Measurements from ENCODE around the gene MAB21L2.

Gene MAB21L2

DNA sequence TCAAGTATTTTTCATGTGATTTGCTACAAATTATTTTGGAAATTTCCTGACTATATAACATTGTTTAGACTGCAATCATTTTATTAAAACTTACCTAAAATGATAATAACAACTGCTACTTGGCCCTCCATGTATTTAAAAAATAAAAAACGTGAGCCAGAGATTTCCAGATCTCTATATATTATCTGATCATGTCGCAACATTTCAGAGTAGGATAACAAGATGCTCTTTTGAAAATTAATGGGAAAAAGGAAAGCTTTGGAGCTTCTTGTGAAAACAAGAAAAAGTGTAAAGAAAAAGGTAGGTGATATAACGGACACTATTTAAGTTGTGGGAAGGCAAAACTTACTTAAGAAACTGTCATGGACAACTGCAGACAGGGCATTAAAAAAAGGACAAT is 14.9 kb upstream of the MAB21L2 start:
- ChIA-PET POLR2A (no interaction called here), CTCF (no interaction called here)
- no peak overlapping the region for H3K4me3 ChIP-seq (ENCODE audit: low read depth, low read length)
- no peak for DNase-seq (ENCODE audit: low read depth, low spot score)
- TF ChIP-seq, protein P1, sequence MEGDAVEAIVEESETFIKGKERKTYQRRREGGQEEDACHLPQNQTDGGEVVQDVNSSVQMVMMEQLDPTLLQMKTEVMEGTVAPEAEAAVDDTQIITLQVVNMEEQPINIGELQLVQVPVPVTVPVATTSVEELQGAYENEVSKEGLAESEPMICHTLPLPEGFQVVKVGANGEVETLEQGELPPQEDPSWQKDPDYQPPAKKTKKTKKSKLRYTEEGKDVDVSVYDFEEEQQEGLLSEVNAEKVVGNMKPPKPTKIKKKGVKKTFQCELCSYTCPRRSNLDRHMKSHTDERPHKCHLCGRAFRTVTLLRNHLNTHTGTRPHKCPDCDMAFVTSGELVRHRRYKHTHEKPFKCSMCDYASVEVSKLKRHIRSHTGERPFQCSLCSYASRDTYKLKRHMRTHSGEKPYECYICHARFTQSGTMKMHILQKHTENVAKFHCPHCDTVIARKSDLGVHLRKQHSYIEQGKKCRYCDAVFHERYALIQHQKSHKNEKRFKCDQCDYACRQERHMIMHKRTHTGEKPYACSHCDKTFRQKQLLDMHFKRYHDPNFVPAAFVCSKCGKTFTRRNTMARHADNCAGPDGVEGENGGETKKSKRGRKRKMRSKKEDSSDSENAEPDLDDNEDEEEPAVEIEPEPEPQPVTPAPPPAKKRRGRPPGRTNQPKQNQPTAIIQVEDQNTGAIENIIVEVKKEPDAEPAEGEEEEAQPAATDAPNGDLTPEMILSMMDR (IDR thresholded peaks at IDR 0.05; ENCODE audit: insufficient read depth, low read length, missing control alignments) = no peak

DNA sequence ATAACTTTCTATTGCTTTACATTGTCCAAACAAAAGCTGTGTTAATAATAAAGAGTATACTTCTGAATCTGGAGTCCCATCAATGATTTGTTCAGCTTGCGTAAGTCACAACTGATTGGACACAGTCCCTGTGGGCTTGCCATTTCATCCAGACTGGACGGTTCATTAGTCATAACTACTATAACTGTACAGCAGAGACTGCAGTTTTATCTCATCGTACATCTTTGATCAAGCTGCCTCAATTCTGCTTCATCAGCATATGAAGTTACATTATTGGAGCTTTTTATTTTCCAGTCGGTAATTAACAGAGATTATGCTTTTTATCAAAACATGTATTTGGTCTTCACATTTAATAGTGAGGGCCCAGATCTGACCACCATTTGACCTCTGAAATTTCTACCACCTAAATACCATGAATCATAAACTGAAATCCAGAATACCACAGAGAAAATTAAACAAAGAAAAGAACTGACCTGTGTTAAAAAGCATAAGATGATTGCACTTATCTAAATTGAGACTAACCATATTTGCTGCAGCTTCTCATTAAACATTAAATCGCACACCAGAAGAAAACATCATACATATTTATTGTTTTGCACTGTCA is 12.5 kb upstream of the MAB21L2 start:
- TF ChIP-seq, protein P1 (IDR thresholded peaks at IDR 0.05; ENCODE audit: insufficient read depth, low read length, missing control alignments) = no peak
- no peak for DNase-seq (ENCODE audit: low read depth, low spot score)
- no peak overlapping the region for H3K4me3 ChIP-seq (ENCODE audit: low read depth, low read length)
- CTCF ChIA-PET = interaction anchor here (1.4 to 1.5 kb wide), 2 partner anchors 10 to 297 kb away, joined by 4 read pairs; no protein-coding TSS in a partner anchor
- POLR2A ChIA-PET = no interaction called here

DNA sequence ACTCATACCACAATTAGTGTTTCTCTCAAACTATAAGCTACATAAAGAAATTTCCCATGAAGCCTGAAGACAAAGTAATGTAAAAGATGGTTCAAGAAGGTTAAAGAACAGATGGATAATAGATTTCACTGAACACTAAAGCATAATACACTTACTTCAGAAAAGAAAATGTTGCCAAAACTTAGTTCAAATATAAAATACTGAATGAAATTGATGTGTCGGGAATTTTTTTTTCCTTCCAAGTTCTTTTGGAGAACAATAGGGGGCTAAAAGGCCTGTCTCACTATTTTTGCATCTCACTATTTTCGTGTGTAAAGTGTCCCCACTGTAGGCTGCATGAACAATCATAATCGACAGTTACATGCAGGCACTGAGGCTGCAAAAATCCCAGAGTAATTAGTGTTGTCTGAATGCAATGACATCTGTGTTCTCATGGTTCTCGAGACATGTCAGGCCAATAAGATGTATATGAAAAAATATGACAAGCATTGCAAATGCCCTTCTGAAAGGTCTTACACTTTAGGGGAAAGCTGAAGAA is 11.9 kb upstream of the MAB21L2 start:
- CTCF ChIA-PET = interaction anchor here (1.4 to 1.5 kb wide), 2 partner anchors 9 to 297 kb away, joined by 4 read pairs; no protein-coding TSS in a partner anchor

DNA sequence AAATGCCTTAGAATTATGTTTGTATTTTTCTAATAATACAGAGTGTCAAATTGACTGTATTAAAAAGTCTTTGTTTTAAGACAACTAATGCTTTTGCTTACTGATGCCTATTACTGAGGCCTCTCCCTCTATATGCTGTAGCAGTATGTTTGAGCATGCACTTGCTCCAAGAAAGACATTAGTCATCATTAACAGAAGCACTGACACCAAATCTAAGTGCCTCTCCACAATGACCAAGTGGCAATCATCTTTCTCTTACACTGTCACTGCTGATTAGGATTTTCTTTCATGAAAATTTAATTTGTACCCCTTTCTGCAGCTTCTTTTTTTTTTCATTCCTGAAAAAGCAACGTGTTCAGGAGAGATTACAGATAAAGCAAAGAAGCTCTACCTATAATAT is 11.1 kb upstream of the MAB21L2 start:
- TF ChIP-seq, protein P1 (IDR thresholded peaks at IDR 0.05; ENCODE audit: insufficient read depth, low read length, missing control alignments) = no peak
- H3K4me3 ChIP-seq (ENCODE audit: low read depth, low read length) = no peak overlapping the region
- DNase-seq (ENCODE audit: low read depth, low spot score) = no peak
- POLR2A ChIA-PET = no interaction called here
- CTCF ChIA-PET = no interaction called here

More for the DNA sequence above, 11.9 kb upstream of the MAB21L2 start:
- POLR2A ChIA-PET = no interaction called here
- no peak for DNase-seq (ENCODE audit: low read depth, low spot score)
- TF ChIP-seq, protein P1 (IDR thresholded peaks at IDR 0.05; ENCODE audit: insufficient read depth, low read length, missing control alignments) = no peak
- no peak overlapping the region for H3K4me3 ChIP-seq (ENCODE audit: low read depth, low read length)

DNA sequence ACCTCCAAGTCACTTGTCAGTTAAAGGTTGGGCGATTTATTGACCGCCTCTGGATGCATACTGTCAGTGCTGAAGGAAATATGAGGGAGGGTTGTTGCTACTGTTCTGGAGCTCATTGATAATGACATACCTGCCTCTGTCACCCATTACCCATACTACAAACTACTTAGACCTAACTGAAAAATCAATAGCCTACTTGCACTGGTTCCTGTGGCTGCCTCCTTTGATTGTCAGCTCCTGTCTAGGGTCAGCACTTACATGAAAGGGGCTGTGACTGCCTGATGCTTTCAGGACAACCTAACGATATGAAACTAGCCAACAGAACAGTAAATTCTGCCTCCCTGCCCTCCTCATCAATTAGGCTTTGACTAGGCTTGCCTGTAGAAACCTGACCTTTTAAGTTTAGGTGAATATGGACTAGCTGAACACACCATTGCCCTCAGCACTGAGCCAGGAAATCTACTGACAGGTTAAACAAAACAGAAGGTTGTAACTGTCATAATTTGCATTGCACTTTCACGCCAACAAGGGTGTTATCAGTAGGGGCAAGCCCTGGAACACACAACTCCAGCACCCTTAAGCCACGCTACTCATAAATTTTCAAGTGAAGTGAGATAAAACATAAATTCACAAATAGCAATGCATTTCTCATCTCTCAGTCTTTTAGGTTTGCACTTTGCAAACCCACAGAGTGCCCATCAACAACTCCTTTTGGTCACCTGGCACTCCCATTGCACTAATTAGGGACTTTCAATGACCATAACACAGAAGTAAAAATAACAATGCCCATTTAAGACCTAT is 9.0 kb upstream of the MAB21L2 start:
- POLR2A ChIA-PET = no interaction called here

More for the DNA sequence above, 9.0 kb upstream of the MAB21L2 start:
- H3K4me3 ChIP-seq (ENCODE audit: low read depth, low read length) = no peak overlapping the region
- DNase-seq (ENCODE audit: low read depth, low spot score) = no peak
- TF ChIP-seq, protein P1 (IDR thresholded peaks at IDR 0.05; ENCODE audit: insufficient read depth, low read length, missing control alignments) = no peak
- CTCF ChIA-PET = interaction anchor here (0.7 kb wide), 1 partner anchor 45 kb away, joined by 3 read pairs; no protein-coding TSS in a partner anchor

Measured in AG04449 (cell line).